HG03095 (cell line): Measurements from ENCODE around the gene STXBP6.
"Not testable (repeated sequence)": the region's sequence is repeated elsewhere in the genome, so short reads cannot be mapped to it uniquely, and the experiment has no call there.

Experiments
- ATAC-seq: cut with Tn5 transposase; IDR thresholded peaks from one replicate; pipeline ENCODE4 v1.9.1; 2021; ENCODE audit warnings: moderate library complexity; ENCODE audit not compliant: unreplicated experiment

Gene STXBP6

GRCh38 chr14:24959791-24960331 lies 90.1 kb downstream of the STXBP6 start:
- ATAC-seq, result peak; percentile 86

GRCh38 chr14:24958271-24958670 lies 91.7 kb downstream of the STXBP6 start:
- ATAC-seq, result no peak

DNA sequence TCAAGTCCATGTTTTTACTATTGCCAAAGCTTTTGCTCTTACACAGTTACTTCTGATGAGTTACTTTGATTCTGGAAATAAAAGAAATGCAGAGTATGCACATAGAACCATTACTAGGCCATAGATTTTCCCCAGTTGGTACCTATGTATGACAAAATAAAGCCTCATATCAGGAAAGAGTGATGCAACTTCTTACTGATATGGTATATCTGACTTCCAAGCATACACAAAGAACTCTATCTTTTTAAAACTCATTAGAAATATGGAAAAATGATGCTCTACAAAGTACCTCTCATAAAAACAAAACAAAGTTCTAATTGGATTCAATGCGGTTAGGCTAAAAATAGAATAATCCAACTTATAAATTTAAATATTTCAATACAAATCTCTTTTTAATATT lies 92.1 kb downstream of the STXBP6 start:
- ATAC-seq, result no peak

- ATAC-seq, result no peak
Observed at GRCh38 chr14:24956104-24956503, 93.8 kb downstream of the STXBP6 start.

- no peak for ATAC-seq
Observed at GRCh38 chr14:24954700-24955037, 95.3 kb downstream of the STXBP6 start.

GRCh38 chr14:24954037-24954699 lies 95.8 kb downstream of the STXBP6 start:
- peak; percentile 95 for ATAC-seq

DNA sequence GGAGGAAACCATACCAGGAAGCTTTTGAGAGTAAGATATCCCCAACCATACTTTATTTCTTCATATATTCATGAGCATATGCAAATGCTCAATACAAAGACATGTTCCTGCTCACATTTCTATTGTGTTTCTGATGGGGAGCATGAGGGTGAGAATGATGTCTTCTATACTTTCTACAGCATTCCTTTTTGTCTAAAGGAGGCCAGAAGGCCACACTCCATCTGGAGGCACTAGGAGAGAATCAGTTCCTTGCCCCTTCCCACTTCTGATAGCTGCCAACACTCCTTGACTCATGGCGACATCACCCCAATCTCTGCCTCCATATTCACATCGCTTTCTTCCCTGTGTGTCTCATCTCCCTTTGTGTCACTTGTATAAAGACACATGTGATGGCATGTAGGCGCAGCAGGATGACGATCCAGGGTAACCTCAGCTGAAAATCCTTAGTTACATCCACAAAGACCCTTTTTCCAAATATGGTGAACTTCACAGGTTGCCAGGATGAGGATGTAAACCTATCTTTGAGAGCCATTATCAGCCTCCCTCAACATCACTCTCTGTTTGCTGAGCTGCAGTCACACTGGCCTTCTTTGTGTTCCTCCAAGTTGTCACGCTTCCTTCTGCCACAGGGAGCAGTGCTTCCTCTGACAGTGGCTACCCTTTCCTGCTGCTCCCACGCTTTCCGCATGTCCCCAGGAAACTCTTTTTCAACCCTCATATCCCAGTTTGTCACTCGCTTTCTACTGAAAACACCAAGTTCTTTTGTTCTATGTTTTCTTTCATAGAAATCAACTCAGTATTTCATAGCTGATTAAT lies 96.9 kb downstream of the STXBP6 start:
- no peak for ATAC-seq

DNA sequence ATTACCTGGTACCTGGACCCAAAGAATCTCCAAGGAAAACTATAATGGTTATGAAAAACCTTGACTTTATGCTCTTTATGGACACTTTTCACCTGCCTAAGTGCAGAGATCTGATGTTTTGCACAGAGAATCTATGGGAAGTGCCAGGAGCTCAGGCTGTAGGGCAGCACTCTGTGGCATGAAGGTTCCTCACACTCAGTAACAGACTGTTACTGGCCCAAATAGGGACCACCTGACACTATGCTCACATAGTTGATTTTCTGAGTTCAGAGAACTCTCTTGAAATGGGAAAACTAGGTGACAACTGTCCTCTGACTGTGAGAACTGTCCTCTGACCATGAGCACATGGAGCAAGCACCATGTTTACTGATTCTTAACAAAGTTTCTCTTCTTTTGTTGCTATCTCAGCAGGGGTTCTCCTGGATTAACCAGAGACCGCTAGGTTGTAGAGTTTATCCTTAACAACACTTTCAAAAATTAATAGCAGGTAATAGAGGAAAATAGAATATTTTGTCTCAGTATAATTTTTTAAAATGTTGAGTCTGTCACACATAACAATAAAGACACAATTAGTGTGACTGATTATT lies 101.6 kb downstream of the STXBP6 start:
- ATAC-seq, result no peak

- ATAC-seq, result no peak
Observed at GRCh38 chr14:24947131-24947530, 102.8 kb downstream of the STXBP6 start.

GRCh38 chr14:24944800-24945199 lies 105.1 kb downstream of the STXBP6 start:
- no peak for ATAC-seq

GRCh38 chr14:24943024-24943423 lies 106.9 kb downstream of the STXBP6 start:
- no peak for ATAC-seq

DNA sequence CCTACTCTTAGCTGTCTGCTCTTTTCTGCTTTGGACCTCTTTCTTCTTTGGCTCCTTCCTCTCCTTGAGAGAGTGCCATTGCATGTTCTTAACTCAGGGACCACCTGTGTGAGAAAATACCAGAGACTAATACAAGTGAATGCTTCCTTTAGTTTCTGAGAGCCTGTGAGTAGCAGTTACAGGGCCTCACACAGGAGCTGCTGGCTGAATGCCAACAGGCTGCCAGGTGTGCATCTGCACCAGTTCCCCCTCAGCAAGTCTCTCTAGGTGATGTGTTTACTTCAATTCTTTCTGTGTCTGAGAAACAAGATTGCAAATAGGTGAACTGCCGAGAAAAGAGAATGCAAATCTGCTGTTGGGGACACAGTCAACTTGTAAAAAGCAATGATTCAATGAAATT lies 108.2 kb downstream of the STXBP6 start:
- ATAC-seq, result no peak

DNA sequence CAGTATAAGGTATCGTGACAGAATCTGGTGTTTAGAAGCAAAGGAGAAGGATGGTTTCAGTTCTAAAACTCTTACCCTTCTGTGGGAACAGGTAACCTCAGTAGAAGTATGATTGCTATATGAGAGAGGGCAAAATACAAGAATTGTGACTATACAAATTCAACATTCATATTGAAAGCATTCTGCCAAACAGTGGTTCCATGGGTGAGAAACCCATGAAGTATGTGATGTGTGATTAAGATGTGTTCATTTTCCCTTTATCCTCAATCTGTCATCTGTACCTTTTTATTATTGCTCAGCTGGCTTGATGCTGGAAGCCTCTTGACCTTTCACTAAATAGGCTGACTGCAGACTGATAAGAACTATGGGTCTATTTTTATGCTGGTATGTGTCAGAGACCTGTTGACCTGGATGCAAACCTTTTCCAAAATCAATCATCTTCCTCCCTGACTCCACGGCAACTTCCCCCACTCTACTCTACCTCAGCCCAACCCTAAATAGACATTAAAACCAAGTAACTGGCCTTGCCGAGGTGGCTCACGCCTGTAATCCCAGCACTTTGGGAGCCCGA lies 109.6 kb downstream of the STXBP6 start:
- ATAC-seq, result no peak

GRCh38 chr14:24938593-24938992 lies 111.4 kb downstream of the STXBP6 start:
- no peak for ATAC-seq

DNA sequence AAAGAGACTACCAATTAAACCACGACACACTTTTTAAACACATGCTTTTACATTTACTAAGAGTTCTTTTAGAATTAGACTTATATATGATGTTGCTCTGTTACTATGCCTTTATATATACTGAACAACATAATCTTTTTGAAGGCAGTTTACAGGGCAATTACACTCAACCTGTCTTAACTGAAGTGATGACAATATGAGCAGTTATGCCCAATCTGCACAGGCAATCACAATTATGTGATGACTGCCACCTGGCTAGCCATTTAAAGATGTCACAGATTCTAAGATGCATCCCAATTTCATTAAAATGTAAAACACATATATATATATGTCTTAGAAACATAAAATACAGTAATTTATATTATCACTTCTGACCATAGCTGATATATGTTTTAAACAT lies 112.6 kb downstream of the STXBP6 start:
- no peak for ATAC-seq

GRCh38 chr14:24936773-24937172 lies 113.2 kb downstream of the STXBP6 start:
- ATAC-seq, result not testable (repeated sequence)

DNA sequence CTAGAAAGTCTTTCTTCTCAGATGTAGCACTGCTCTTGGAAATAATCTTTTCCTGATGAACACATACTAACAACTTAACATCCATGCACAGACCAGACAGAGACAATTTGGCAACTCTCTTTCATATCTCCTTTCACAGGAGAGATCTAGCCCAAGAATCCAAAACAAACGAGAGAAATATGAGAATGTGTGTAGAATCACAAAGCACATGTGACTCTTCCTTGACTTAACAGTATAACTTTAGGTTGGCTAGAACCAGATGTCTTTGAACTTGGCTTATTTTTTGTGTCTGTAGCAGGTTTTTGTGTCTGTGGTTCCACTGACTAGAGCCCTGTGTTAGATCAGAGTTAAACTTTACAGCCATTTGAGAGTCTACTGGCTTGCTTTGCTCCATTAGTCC lies 114.2 kb downstream of the STXBP6 start:
- no peak for ATAC-seq

- no peak for ATAC-seq
Observed at GRCh38 chr14:24928386-24928900, 121.5 kb downstream of the STXBP6 start.

- no peak for ATAC-seq
Observed at GRCh38 chr14:24927809-24928208, 122.1 kb downstream of the STXBP6 start.

DNA sequence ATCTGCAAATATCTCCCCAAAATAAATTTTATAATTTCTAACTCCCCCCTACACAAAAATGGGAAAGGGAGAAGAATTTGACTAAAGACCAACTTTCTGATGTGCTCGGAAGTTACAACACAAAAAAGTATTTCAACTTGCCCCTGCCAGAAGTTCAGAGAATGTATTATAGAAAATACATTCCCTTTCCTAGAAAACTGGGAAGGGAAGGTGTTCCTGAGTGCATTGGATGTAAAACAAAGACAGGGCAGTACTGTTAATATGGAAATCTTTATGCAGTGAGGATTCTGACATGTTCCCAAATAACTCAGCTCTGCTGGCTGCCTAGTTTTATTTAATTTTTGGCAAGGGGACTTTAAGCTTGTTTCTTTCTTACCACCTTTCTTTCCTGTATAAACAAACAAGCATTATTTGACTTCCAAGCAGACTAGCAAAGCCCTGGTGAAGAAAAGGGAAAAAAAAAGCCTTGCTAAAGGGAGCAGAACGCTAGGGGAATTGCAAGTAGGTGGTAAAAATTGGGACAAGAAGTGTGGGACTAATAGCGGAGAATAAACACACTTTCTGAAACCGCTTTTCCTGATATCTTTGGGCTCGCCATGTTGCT lies 124.1 kb downstream of the STXBP6 start:
- no peak for ATAC-seq

- peak; percentile 60 for ATAC-seq
Observed at GRCh38 chr14:24924544-24924943, 125.4 kb downstream of the STXBP6 start.
